ENCODE measurements around the gene CNR2. TPM values are rescaled to one million over a fixed set of nuclear protein-coding genes. Genes with fewer than 3 reads are reported as not detected.

Gene CNR2
- 0.16 TPM in 2 replicates for total RNA-seq

DNA sequence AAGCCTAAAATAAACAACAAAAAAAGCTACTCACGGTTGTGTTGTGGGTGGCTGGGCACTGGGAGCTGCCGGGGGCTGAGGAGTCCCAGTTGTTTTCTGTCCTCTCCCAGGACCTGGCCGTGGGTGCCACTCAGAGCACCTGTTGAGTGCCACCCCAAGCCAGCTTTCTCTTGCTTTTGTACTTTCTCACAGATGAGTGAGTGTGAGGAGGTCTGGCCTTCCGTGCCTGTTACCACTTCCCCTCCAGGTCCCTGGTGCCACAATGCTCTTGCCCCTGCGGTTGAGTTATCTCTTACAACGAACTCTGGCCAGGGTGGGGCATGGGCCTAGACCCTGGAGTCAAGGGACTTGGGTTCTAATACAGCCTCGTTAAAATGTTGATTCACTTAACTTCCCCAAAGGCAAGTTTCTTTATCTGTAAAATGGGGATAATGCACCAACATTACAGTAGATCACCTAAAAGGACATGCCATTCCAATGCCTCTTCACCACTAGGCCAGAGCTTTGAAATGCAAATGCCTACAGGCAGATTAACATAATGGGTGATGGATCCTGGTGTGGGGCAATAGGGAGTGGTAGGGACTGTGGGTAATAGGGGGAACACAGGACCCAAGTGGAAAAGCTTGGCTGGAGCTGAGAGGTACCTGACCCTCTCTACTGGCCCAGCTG is at the start of gene CNR2:
Gene CNR2, minus strand, starts transcription at position 151 of the 669 bp plus-strand sequence. CDS start 37,745 bp downstream, outside the sequence.
- intact Hi-C loops (cut with micrococcal nuclease): no loop called here

DNA sequence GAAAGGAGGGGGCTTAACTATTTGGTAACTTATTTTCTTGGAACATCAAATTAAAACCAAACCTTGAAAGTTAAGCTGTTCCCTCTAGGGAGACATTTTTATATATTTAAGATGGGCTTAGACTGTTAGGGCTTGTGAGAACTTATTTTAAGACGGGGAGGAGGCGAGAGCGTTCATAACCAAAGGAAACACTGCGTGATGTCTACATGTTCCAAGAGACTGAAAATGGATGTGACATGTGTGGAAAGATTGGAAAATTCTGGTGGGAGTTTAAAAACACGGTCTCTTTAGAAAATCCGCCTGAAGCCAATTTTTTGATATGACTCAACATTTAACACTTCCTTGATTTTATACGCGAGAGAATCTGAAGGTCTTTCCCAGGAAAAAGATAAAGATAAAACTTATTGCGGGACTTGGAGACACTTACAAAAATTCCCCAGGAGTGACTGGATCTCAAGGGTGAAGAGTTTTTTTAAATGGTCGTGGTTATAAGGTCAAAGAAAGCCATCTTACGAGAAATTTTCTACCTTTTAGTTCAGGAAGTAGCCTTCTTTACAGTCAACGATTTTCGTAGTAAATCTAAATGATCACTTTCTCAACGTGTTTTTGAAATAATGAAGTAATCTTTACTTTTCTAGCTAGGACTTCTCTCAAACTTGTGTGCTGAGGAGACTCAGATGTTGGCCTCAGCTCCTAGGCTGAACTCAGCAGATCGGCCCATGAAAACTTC is 47.3 kb upstream of the CNR2 start:
- intact Hi-C loops (cut with micrococcal nuclease): no loop called here

DNA sequence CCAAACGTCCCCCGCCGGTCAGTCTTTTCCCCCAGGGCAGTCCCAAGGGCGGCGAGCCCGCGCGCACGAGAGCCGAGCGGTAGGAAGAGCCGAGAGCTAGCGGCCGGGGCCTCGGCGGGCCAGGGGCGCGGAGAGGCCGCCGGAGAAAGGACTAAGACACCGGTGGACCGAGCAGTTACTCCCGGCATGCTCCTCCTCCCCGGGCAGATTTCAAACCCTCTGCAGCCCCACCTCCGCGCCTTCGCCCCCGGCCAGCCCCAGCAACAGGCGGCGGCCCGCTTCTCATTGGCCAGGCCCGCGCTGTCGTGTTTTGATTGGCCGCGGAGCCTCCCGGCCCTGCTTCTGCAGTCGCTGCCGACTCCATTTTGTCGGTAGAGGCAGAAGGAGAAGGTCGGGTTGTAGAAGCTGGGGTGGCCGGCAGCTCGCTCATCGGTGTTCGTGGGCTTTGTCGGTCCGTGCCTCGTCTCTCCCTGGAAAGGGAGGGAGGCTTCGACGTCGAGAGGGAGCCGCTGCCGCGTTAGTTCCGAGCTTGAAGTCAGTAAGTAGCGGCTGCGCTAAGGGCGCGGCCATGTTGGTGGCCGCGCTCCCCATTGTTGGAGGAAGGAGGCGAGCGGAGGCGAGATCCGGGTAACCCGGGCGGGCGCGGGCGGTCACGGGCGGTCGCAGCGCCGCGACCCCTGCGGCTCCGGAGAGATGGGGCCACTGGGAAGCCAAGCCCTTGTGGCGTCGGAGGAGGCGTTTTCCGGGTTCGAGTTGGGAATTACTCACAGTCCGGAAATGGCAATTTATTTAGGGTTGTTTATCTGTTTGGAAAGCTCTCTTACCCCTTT is 46.5 kb upstream of the CNR2 start, which contains the start of gene PNRC2:
Gene PNRC2, plus strand, starts transcription at position 368 of the 830 bp plus-strand sequence. CDS start 1,630 bp downstream, outside the sequence.
- intact Hi-C loops (cut with micrococcal nuclease): loop anchor here (1.0 to 5.0 kb wide), 8 partner anchors 21 to 683 kb away; partner anchors contain the start of genes E2F2, FUCA1, GALE and LYPLA2

DNA sequence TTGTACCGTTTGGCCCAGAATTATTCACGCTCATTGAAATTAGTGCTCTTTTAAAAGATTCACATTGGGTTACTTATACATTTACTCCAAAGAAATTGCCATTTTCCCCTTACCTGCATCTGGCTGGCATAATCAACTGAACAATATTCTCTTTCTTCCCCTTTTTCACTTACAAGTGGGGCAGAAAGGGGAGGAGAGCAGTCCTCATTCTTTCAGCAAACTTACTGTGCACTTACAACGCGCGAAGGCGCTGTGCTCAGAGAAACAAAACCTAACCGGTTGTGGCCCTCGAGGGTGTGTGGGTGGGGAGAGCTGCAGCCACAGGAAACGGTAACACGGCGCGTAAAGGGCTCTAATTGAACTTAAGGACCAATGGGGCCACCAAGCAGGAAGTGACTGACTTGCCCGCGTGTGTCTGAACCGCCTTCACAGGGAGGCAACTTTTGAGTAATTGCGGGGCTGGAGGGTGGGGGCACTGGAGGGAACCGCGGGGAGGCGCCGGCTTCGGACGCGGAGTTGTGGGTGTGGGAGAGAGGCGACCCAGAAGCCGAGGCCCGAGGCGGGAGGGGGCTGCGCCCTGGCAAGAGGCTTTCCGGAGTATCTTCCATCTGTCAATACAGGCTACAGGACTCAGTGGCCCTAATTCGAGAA is 45.8 kb upstream of the CNR2 start:
- intact Hi-C loops (cut with micrococcal nuclease): loop anchor here (1.0 to 5.0 kb wide), 8 partner anchors 21 to 684 kb away; partner anchors contain the start of genes E2F2, FUCA1, GALE and LYPLA2

DNA sequence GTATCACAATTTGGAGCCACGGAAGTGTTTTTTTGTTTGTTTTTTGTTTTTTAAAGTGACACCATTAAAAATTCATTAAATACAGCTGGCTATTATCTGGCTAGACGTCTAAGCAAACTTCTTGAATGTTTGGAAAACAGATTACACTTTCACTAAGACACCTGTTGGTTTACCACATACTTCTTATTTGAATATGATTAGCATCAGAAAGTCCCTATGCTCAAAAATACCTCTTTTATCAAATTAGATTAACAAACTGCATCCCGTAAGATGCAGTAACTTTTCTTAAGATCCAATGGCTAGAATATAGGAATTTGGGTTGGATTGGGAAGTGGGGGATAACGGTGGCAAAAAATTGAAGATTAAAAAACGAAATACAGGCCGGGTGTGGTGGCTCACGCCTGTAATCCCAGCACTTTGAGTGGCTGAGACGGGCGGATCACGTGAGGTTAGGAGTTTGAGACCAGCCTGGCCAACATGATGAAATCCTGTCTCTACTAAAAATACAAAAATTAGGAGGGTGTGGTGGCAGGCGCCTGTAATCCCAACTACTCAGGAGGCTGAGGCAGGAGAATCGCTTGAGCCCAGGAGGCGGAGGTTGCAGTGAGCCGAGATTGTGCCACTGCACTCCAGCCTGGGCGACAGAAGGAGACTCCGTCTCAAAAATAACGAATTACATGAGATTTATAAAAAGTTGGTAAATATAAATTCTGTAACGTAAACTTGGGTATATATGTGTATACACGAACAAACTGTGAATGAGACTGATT is 45.1 kb upstream of the CNR2 start:
- intact Hi-C loops (cut with micrococcal nuclease): loop anchor here (2.0 to 5.0 kb wide), 5 partner anchors 69 to 685 kb away; partner anchors contain the start of genes E2F2, FUCA1, GALE and SRRM1

DNA sequence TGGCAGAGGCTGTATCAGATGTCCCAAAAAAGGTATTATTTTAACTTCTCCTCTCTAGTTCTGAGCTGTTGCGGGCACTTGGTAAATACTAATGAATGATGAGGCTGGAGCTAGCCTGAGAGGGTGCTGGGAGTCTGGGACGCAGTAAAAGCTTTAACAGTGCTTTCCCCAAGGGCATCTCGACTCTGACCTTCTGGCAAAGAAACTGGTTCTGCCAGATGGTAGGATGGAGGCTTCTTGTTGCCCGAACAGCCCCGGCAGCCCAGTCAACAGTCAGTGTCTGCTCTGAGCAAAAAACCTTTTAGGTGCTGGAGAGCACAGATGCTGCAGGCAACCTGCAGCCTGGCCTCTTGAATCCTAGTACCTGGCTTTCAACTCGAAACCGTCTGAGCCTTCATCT is 43.9 kb upstream of the CNR2 start:
- intact Hi-C loops (cut with micrococcal nuclease): loop anchor here (5.0 kb wide), 2 partner anchors 70 to 90 kb away; partner anchors contain the start of gene FUCA1

DNA sequence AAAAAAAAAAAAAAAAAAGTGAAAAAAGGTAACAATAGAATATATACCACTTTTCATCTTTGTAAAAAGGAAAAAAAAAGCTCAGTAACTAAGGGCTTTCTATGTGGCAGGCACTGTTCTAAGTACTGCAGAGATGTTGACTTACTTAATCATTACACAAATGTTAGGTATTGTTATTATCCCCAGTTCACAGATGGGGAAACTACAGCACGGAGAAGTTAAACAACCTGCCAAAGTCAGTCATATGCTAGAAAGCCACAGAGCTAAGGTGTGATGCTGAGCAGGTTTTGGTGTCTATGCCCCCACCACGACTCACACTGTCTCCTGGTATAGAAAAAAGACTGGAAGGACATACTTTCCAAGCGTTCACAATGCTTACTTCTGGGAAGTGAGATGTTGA is 39.9 kb upstream of the CNR2 start:
- intact Hi-C loops (cut with micrococcal nuclease): no loop called here

DNA sequence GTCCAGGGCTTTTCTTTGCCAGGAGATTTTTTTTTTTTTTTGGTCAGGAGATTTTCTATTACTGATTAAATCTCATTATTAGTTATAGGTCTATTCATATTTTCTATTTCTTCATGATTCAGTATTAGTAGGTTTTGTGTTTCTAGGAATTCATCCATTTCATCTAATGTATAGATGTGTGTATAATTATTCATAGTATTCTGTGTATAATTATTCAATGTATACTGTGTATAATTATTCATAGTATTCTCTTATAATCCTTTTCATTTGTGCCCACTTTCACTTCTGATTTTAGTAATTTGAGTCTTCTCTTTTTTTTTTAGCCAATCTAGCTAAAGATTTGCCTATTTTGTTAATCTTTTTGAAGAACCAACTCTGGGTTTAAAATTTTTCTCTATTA is 34.2 kb upstream of the CNR2 start:
- intact Hi-C loops (cut with micrococcal nuclease): no loop called here

DNA sequence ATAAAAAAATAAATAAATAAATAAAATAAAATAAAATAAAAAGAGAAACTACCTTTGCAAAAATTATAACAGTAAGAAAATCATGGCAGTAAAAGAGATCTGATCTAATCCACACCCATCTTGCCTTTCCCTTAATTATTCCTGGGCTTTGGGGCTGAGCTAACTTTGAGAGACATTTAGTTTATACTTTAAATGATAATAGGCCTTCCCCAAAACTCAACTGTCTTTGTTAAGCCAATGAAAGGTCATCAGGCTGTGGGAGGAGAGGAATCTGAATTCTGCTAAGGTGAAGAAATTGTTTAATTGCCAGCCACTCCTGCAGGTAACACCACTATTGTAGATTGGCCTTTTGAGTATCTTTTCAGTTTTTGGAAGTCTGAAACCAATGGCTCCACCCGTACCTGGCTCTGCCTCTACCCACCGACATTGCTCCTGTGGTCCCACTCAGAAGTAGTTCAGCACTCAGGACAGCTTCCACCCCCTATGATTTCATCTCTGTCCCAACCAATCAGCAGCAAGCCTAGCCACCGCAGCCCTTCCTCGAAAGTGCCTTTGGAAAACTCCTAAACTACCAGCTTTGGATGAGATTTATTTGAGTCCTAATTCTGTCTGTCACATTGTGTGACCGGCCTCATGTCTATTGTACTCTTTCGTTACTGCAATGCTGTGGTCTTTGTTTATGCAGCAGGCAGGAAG is 23.5 kb upstream of the CNR2 start:
- intact Hi-C loops (cut with micrococcal nuclease): no loop called here

DNA sequence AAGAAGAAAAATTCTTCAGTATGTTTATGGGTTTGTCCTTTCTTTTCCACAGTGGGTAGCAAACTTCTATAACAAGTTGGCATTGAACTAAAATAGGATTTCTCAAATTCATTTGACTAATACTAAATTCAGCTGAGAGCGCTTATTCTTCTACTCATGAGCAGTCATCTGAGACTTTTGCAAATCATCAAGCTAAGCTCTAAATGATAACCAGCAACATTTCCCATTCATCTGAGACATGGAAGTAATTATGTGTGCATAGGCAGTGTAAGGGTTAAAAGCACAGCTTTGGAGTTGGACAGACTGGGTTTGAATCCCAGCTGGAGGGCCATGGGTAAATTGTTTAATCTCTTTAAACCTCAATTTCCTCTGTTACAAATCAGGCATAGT is 18.3 kb upstream of the CNR2 start:
- intact Hi-C loops (cut with micrococcal nuclease): no loop called here

DNA sequence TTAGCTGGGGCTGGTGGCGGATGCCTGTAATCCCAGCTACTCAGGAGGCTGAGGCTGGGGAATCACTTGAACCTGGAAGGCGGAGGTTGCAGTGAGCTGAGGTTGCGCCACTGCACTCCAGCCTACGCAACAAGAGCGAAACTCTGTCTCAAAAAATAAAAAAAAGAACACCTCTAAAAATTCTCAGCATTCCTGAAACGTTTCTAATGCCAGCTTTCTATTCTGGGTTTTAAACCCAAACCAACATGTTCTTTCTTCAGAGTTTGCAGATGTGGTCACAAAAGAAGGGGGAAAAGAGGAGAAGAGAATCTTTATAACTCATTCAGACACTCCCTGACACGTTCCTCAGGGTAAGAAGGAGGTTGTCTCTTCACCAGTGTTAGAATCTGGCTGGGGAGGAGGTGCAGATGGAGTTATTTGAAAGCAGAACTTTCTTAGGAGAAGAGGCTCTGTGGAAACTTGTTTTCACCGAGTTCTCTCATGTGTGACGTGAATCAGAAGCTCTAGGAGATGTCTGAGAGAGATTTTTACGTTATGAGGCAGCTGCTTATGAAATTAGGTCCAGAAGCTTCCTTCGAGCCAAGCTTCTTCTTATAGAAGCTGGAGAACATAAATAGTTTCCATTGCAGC is 17.8 kb upstream of the CNR2 start:
- intact Hi-C loops (cut with micrococcal nuclease): no loop called here

DNA sequence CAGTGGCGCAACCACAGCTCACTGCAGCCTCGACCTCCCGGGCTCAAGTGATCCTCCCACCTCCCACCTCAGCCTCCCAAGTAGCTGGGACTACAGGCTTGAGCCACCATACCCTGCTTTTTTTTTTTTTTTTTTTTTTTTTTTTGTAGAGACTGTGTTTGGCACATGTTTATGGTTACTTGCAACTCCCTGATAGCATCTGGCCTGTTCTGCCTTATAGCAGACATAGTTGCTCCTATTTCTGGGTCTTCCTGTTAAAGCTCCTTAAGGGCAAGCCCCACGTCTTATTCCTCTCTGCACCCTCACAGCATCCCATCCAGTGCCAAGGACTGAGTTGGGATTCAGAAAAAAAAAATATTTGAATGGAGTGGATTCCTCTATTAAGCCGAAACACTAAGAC is 17.1 kb upstream of the CNR2 start:
- intact Hi-C loops (cut with micrococcal nuclease): no loop called here

DNA sequence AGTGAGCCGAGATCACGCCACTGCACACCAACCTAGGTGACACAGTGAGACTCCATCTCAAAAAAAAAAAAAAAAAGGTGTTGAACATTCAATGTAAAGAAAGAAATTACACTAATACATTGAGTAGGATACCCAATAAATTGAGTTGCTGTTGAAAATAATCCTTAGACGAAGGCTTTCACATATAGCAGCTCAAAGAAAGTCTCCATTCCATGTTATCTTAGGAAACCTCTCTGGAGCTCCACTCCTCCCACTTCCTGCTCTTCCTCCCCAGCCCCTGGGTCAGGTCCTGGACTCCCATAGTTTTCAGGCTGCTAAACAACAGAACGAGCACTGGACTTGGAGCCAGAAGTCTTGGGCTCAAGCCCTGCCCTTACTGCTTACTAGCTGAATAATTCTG is 15.6 kb upstream of the CNR2 start:
- intact Hi-C loops (cut with micrococcal nuclease): no loop called here

DNA sequence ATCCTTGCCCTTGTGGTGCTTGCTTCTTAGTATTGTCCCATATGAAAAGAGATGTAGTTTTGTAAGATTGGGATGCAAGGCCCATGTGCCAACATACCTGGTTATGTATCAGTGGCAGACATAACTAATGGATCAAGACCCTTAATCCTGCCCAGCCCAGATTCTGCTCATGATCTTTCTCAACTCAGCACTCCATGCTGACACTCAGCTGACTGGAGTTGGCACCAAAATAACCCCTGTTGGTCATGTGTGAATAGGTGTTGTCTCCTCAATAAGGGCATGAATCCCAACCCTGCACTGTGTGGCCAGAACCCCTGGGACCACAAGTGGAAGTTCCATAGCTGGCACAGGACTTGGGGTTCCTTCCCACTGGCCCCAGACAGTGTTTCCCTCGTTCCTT is 13.9 kb upstream of the CNR2 start:
- intact Hi-C loops (cut with micrococcal nuclease): no loop called here

DNA sequence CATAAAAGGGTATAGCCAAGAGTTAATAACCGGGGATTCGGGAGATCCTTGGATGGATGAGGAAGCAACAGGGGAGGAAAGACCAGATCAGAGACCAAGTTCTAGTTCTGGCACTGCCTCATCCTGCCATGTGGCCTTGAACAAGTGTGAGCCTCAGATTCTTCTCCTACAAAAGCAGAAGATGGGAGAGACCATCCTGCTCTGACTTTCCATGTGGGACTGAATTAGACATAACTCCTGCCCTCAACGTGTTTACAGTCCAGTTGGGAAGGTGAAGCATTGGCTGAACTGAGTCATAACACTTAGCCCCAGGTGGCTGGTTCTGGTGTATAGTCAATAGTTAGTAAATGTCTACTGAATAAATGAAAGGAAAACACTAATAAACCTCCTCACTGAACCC is 12.1 kb upstream of the CNR2 start:
- intact Hi-C loops (cut with micrococcal nuclease): no loop called here

DNA sequence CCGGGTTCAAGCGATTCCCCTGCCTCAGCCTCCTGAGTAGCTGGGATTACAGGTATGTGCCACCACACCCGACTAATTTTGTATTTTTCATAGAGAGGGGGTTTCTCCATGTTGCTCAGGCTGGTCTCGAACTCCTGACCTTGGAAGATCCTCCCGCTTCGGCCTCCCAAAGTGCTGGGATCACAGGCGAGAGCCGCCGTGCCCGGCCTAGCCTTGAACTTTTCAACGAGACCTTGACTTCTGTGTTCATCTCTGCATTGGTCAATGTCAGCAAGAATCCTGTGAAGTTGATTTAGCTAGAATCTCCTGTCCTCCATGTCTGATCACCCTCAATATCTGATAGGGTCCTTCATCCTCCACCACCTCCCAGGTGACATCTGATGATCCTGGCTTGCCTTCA is 11.4 kb upstream of the CNR2 start:
- intact Hi-C loops (cut with micrococcal nuclease): no loop called here

DNA sequence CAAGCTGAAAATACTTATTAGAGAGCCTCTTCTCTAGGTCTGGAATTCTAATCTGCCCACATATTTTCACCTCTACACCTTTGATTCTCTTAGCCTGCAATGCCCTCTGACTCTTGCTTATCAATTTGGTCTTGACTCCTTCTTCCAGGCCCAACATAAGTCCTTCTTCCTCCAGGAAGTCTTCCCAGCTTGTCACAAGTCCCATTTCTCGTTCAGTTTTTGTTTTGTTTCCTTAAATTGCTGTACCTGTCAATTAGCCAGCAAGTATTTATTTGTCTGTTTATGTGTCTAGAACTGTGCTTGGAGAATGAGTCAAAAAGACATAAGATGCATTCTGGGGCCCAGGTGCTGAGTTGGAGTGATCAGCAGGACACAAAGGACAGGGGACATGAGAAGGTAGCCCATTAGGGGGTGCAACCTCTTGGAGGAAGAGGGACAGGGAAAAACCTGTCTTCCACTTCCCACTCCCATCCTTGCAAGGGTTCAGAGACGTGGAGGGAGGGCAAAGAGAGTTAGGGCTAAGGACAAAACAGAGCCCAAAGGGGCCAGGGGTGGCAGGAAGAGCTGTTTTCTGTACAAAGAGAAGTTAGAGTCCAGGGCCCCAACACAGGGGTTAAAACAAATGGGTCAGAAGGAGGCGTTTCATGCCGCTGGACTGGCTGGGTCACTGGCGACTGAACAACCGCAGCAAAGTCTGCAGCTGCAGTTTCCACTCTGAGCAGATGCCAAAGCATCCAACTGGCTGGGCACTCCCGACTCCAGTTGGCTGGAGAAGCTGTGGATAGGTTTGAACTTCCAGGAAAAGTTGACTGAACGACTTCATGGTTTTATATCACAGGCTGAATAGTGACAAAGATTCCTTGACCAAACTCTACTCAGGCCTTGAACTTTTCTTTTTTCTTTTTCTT is 10.7 kb upstream of the CNR2 start:
- intact Hi-C loops (cut with micrococcal nuclease): no loop called here

DNA sequence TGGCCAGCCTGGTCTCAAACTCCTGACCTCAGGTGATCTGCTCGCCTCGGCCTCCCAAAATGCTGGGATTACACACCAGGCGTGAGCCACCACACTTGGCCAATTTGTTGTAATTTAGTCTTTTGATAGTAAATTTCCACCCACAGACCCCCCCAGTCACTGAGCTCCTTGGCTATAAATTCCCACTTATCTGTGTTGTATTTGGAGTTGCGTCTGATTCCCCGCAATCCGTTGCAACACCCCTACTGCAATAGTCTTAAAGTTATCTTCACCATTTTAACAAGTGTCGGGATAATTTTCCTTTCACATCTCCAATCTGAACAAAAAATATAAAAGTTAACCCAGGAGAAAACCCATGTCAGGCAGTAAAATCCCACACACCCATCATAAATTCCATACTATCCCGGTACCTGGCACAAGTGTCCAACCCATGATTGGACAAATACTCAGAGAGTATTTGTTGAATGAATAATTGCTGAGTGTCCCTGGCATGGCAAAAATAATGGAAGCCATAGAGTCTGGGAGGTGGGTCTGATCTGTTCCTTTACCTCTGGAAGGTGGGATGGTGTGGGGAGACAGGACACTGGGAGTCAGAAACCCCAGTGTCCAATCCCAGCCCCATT is 9.3 kb upstream of the CNR2 start:
- intact Hi-C loops (cut with micrococcal nuclease): no loop called here

Data from T-helper 2 cell treated with Interferon-gamma antibody and Interleukin-4, amounts not matched to agents 100 ng/mL and 5 ng/mL, for 36 hours (primary cell).